GM19438 (cell line): ENCODE data around the gene LRP3.
"Not testable (repeated sequence)": the region's sequence is repeated elsewhere in the genome, so short reads cannot be mapped to it uniquely, and the experiment has no call there.

Experiments
- ATAC-seq: cut with Tn5 transposase; IDR thresholded peaks from one replicate; pipeline ENCODE4 v1.9.1; 2021; ENCODE audit warnings: low read depth; ENCODE audit not compliant: unreplicated experiment

The LRP3 gene

GRCh38 chr19:33201886-33202545 lies 7.9 kb downstream of the LRP3 start:
- no peak for ATAC-seq

GRCh38 chr19:33202546-33203507 lies 8.7 kb downstream of the LRP3 start:
- no peak for ATAC-seq

- no peak for ATAC-seq
Observed at GRCh38 chr19:33203529-33203928, 9.4 kb downstream of the LRP3 start.

DNA sequence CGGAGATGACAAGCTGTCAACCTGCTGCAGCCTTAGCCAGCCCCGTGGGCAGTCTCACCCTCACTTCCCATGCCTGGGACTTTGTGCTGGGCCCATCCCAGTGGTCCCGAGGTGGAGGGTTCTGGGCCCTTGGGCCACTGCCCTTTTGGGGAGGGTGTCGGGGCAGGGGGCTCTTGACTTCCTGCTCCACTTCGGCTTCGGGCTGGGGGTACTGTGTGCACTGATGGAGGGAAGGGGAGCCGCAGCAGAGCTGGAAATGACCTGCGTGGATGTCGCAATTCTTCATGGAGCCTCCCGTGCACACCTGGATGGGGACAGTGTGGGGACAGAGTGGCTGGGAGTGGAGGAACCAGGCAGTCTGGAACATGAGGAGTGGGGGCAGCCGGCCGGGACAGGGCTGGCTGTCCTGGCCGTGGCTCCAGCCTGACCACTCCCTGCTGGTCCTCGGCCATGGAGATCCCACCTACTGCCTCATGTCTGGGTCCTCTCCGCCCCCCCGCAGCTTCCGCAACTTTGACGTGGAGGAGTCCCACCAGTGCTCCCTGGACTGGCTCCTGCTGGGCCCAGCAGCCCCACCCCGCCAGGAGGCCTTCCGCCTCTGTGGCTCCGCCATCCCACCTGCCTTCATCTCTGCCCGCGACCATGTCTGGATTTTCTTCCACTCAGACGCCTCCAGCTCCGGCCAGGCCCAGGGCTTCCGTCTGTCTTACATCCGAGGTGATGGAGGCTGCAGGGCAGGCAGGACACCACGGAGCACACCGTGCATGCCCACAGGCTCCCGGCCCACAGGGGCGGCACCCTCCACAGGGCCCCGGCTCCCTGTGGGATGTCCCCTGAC lies 10.2 kb downstream of the LRP3 start:
- no peak for ATAC-seq

- no peak for ATAC-seq
Observed at GRCh38 chr19:33205110-33205509, 11.0 kb downstream of the LRP3 start.

GRCh38 chr19:33205531-33206260 lies 11.6 kb downstream of the LRP3 start:
- ATAC-seq, result no peak

GRCh38 chr19:33206261-33207039 lies 12.3 kb downstream of the LRP3 start:
- no peak for ATAC-seq

DNA sequence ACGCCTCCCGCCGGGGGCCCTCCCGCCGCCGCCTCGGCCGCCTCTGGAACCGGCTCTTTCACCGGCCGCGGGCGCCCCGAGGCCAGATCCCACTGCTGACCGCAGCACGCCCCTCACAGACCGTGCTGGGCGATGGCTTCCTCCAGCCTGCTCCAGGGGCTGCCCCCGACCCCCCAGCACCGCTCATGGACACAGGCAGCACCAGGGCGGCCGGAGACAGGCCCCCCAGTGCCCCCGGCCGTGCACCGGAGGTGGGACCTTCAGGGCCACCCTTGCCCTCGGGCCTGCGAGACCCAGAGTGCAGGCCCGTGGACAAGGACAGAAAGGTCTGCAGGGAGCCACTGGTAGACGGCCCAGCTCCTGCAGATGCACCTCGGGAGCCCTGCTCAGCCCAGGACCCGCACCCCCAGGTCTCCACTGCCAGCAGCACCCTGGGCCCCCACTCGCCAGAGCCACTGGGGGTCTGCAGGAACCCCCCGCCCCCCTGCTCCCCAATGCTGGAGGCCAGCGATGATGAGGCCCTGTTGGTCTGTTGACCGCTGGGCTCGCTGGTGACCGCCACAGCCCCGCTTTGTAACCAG lies 13.0 kb downstream of the LRP3 start:
- no peak for ATAC-seq

GRCh38 chr19:33207903-33208302 lies 13.8 kb downstream of the LRP3 start:
- no peak for ATAC-seq

DNA sequence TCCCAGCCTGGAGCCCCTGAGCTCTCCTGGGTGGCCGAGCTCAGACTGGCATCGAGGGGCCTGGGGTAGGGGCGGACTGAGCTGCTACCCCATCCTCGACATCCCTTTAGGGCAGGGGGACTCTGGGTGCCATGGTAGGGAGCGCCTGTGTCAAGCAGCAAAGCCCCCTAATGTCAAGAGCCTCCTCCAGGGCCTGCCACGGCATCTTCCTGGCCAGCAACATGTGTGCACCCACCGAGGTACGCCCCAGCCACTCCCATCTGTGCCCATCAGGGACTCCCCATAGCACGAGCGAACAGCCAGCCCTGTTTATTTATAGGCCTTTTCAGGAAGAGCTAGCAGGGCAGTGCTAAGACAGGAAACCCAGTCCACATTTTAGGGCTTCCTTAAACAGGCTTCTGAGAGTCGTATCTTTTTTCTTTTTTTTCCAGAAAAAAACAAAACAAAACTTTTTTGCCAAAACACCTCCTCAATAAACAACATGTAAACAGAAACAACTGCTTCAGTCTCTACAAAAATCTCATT lies 14.3 kb downstream of the LRP3 start:
- ATAC-seq, result no peak

DNA sequence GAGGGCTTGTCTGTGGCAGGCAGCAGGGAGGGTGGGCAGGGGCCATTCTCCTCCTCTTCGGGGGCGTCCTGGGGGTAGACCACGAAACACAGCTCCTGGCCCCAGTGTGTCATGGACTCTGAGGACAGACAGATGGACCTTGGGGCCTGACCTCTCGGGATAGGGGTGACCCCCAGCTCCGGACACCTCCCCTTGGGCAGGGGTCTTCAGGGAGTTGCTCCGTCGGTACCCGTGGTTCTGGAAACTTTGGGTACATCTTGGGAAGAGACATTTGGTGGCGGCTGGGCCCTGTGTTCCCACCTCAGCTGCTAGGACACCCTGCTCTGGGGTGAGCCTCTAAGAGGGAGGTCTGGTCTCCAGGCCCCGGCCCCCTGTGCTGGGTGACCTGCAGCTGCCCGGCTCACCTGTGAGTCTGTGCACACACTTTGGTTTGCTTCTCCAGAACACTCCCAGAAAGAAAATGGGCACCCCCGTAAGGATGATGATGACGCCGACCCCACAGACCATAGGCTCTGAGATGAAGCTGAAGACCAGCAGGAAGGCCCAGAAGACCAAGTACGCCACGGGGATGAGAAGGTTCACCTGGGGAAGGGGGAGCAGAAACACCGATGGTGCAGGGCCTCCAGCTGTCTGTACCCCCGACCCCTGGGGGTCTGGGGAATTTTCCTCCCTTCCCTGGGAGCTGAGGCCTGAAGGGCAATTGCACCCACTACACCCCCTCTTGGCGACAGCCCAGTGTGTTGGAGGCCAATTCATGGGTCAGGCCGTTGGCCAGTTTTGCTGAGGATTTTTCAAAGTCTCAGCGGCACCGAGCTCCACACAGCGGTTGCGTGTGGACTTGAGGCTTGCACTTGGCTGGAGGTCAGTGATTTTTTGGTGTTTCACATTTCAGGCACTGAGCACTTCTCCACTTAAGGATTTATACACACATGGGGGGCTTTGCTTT lies 15.0 kb downstream of the LRP3 start:
- ATAC-seq, result no peak

DNA sequence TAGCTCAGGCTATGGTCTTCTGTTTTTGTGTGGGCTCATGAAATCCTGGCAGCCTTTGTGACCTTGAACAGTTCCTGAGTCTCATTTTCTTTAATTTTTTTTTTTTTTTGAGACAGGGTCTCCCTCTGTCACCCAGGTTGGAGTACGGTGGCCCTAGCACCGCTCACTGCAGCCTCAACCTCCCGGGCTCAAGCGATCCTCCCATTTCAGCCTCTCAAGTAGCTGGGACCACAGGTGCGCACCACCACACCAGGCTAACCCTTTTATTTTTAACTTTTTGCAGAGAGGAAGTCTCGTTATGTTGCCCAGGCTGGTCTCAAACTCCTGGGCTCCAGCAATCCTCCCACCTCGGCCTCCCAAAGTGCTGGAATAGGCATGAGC lies 15.7 kb downstream of the LRP3 start:
- not testable (repeated sequence) for ATAC-seq

DNA sequence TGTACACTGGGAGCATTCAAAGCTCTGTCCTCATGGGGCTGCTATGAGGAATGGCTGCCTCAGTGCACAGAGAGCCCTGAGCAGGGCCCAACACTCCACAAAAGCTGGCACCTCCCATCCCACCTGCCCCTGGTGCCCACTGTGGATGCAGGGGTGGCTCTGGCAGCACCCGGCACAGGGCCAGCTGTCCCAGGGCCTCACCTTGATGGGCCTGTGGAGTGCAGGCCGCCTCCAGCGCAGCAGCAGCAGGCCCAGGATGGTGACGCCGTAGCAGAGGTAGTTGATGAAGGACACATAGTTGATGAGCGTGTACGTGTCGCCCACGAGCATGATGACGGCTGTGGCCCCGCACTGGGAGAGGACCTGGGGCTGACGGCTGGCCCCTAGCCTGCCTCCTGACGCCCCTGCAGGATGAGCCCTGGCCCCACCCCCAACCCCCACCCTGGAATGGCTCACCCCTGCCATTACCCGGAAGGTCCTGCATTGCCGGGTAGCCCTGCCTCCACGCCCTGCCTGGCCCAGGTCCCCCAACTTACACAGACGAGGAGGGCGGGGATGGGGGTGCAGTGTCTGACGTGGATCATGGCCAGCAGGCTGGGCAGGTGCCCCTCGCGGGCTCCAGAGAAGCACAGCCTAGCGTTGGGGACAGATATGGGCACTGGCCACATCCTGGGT lies 16.3 kb downstream of the LRP3 start:
- no peak for ATAC-seq

- no peak for ATAC-seq
Observed at GRCh38 chr19:33211794-33212435, 17.8 kb downstream of the LRP3 start.

- no peak for ATAC-seq
Observed at GRCh38 chr19:33212436-33213172, 18.5 kb downstream of the LRP3 start.

DNA sequence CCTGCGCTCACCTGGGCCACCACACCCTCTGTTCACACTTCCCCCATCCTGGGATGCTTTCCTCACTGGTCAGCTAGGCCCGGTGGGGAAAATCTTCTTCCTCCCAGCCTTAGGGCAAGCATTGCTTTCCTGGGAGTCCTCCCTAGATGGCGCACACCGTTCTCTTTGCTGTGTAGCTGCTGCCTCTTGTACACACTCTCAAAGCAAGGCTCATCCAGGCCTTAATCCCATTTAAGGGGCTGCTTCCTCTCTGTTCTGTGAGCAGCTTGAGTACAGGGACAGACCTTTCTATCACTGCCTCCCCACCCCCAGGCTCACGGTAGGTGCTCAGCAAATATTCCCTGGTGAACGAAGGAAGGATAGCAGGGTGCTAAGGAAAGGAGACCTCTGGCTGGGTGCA lies 20.5 kb downstream of the LRP3 start:
- ATAC-seq, result no peak
